Ovary (tissue), 3 donors: ENCODE results near the gene LRP1B.

Source experiments
- CTCF ChIP-seq, 3 donors: fragments of 450-650 bp in 2 of 3; fragments of 200-600 bp in 1 of 3; IDR thresholded peaks; one replicate each; pipeline versions ENCODE4 v1.5.1 to v1.8.0; 2016 to 2022; ENCODE audit warnings: antibody characterized with exemption in 3 of 3, mild to moderate bottlenecking in 1 of 3
- POLR2A ChIP-seq: fragments of 450-650 bp; IDR thresholded peaks from one replicate; pipeline ENCODE4 v1.6.1; 2017; ENCODE audit warnings: antibody characterized with exemption, mild to moderate bottlenecking, moderate library complexity
- donor health status: DM: no; HTN: no; CAD: no.

GRCh38 chr2:142010477-142011270 is 120.1 kb downstream of the LRP1B start:
- TF ChIP-seq CTCF (IDR thresholded peaks at IDR 0.05) (no peak), POLR2A (no peak)
